Mesothelial cell of epicardium (in vitro differentiated cells): Measurements from ENCODE around the gene SETBP1. TPM values are rescaled to one million over a fixed set of nuclear protein-coding genes. Genes with fewer than 3 reads are reported as not detected.

ENCODE experiments used
- DNase-seq, 2 experiments: peaks; one replicate each; pipeline ENCODE4 v3.0.0; 2021; ENCODE audit warnings: low spot score in 2 of 2; ENCODE audit not compliant: unreplicated experiment in 2 of 2
- H3K27ac Mint-ChIP-seq: 2 replicates; pipeline ENCODE4 v1.8.0; 2021; ENCODE audit warnings: mixed read lengths
- H3K27me3 Mint-ChIP-seq: 2 replicates; pipeline ENCODE4 v1.8.0; 2021; ENCODE audit warnings: low read depth, mixed read lengths
- H3K36me3 Mint-ChIP-seq: 2 replicates; pipeline ENCODE4 v1.8.0; 2021; ENCODE audit warnings: mixed read lengths
- H3K4me1 Mint-ChIP-seq: 2 replicates; pipeline ENCODE4 v1.8.0; 2021; ENCODE audit warnings: mixed read lengths
- H3K4me3 Mint-ChIP-seq: 2 replicates; pipeline ENCODE4 v1.8.0; 2021; ENCODE audit warnings: mild to moderate bottlenecking, moderate library complexity, mixed read lengths
- H3K9me3 Mint-ChIP-seq: 2 replicates; pipeline ENCODE4 v1.8.0; 2021; ENCODE audit warnings: mixed read lengths
- CTCF ChIP-seq: fragments of 200-600 bp; sonication (generic); IDR thresholded peaks from one replicate; pipeline ENCODE4 v1.5.0; 2021; ENCODE audit warnings: antibody characterized with exemption; ENCODE audit not compliant: unreplicated experiment
- total RNA-seq: library from RNA; stranded (reverse); gene quantifications from 3 replicates; pipeline ENCODE4 v1.2.1, GENCODE V29; 2021

SETBP1 gene
- total RNA-seq, 1 donor from 2014 or later: 47.7 TPM

- Mint-ChIP-seq H3K27ac (no peak overlapping the region), H3K36me3 (peaks cover 12% of the 10 kb centered on the region), H3K27me3 (no peaks in the 10 kb centered on the region), H3K9me3 (peaks cover 5% of the 10 kb centered on the region), H3K4me1 (peaks cover 14% of the 10 kb centered on the region), H3K4me3 (no peak overlapping the region)
- no peak for TF ChIP-seq CTCF
- no peak for DNase-seq
Observed at GRCh38 chr18:44765456-44765855, 84.8 kb downstream of the SETBP1 start.

GRCh38 chr18:44766450-44766849 is 85.8 kb downstream of the SETBP1 start:
- Mint-ChIP-seq H3K9me3 (peaks cover 5% of the 10 kb centered on the region), H3K27me3 (no peaks in the 10 kb centered on the region), H3K36me3 (peaks cover 12% of the 10 kb centered on the region), H3K4me1 (peaks cover 17% of the 10 kb centered on the region), H3K4me3 (no peak overlapping the region), H3K27ac (no peak overlapping the region)
- no peak for TF ChIP-seq CTCF
- no peak for DNase-seq

GRCh38 chr18:44767807-44768206 is 87.1 kb downstream of the SETBP1 start:
- Mint-ChIP-seq H3K9me3 (peaks cover 5% of the 10 kb centered on the region), H3K27me3 (no peaks in the 10 kb centered on the region), H3K27ac (no peak overlapping the region), H3K36me3 (peaks cover 10% of the 10 kb centered on the region), H3K4me3 (no peak overlapping the region), H3K4me1 (peaks cover 15% of the 10 kb centered on the region)
- no peak for TF ChIP-seq CTCF
- no peak for DNase-seq

GRCh38 chr18:44770641-44771040 is 90.0 kb downstream of the SETBP1 start:
- DNase-seq: no peak
- Mint-ChIP-seq H3K27me3 (no peaks in the 10 kb centered on the region), H3K36me3 (peaks cover 5% of the 10 kb centered on the region), H3K4me1 (peaks cover 9% of the 10 kb centered on the region), H3K27ac (no peak overlapping the region), H3K9me3 (no peaks in the 10 kb centered on the region), H3K4me3 (no peak overlapping the region)
- TF ChIP-seq CTCF: no peak

- DNase-seq: no peak
- H3K4me1 Mint-ChIP-seq: peaks cover 13% of the 10 kb centered on the region
- no peaks in the 10 kb centered on the region for H3K9me3 Mint-ChIP-seq
- H3K27ac Mint-ChIP-seq: no peak overlapping the region
- TF ChIP-seq CTCF: no peak
- no peak overlapping the region for H3K4me3 Mint-ChIP-seq
- H3K36me3 Mint-ChIP-seq: peaks cover 1% of the 10 kb centered on the region
- H3K27me3 Mint-ChIP-seq: no peaks in the 10 kb centered on the region
Observed at GRCh38 chr18:44771572-44771955, 90.9 kb downstream of the SETBP1 start.
